HPDE6-E6E7 (cell line): ENCODE results near the gene SENP7.
A peak's percentile ranks its signal among the peaks of the same experiment; 100 is the strongest.
"Not testable (repeated sequence)": the region's sequence is repeated elsewhere in the genome, so short reads cannot be mapped to it uniquely, and the experiment has no call there.

Source experiments
- DNase-seq: peaks from one replicate; pipeline ENCODE4 v3.0.0; 2011; ENCODE audit warnings: missing footprints; ENCODE audit errors: extremely low spot score

The SENP7 gene

DNA sequence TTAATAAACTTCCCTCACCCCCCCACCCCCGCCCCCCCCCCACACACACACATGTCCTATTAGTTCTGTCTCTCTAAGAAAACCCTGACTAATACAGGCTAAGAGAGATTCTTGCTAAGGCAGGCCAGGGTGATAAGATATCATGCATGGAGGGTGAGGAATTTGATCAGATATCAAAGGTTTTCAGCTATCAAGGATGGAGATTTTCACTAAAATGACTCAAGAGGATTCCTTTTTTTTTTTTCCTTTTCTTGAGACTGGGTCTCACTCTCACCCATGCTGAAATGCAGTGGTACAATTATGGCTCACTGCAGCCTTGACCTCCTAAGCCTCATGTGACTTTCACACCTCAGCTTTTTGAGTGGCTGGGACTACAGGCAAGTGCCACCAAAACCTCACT is 14.9 kb upstream of the SENP7 start:
- DNase-seq, result no peak

DNA sequence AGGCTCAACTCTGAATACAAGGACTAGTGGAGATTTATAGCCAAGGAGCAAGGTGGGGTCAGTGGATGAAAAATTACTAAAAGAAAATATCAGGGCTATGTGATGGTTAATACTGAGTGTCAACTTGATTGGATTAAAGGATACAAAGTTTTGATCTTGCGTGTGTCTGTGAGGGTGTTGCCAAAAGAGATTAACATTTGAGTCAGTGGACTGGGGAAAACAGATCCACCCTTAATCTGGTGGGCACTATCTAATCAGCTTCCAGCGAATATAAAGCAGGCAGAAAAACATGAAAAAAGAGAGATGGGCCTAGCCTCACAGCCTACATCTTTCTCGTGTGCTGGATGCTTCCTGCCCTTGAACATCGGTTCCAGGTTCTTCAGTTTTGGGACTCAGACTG is 14.4 kb upstream of the SENP7 start:
- DNase-seq, result no peak

GRCh38 chr3:101521211-101521701 is 8.2 kb upstream of the SENP7 start:
- peak; percentile 21 for DNase-seq

DNA sequence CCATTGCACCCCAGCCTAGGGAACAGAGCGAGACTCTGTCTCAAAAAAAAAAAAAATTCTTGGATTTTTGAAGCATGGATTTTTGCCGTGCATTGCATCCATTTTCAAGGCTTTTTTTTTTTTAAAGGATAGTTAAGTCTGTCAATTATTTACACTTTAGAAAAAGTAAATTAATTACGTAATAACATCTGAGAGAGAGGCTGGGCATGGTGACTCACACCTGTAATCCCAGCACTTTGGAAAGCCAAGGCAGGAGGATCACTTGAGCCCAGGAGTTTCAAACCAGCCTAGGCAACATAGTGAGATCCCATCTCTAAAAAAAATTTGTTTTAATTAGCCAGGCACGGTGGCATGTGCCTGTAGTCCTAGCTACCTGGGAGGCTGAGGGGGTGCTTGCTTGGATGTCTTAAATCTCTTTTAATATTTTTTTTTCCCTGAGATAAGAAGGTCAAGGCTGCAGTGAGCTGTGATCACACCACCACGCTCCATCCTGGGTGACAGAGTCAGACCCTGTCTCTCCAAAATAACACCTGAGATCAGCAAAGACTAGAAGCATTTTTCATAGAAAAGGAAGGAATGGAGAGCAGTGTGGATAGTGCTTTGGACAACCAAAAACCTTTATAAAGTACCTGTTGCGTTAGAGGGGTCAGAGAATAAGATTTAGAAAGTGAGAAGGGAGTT is 6.8 kb upstream of the SENP7 start:
- DNase-seq, result no peak

DNA sequence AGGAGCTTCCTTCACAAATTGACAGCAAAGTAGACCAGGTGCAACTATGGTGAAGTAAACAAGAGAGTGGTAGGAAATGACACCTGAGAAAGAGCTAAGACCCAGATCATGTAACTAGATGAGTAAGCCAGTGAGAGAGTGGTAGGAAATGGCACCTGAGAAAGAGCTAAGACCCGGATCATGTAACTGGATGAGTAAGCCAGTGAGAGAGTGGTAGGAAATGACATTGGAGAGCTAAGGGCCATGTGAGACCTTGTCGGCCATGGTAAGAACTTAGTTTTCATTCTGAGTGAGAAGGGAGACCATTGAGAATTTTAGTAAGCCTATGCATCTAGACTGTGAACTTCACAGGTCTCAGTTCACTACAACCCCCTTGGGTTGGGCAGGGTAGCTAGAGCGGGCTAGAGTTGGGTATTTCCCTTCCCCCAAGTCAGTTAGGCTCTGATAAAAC is 5.4 kb upstream of the SENP7 start:
- DNase-seq, result peak; percentile 51

- peak; percentile 37 for DNase-seq
These were observed 491 bp upstream of the SENP7 start for GRCh38 chr3:101513419-101513986.

GRCh38 chr3:101512396-101512645 is 691 bp downstream of the SENP7 start:
- DNase-seq, result no peak

GRCh38 chr3:101509811-101510210 is 3.2 kb downstream of the SENP7 start:
- peak; percentile 34 for DNase-seq

GRCh38 chr3:101509281-101509680 is 3.7 kb downstream of the SENP7 start:
- no peak for DNase-seq

DNA sequence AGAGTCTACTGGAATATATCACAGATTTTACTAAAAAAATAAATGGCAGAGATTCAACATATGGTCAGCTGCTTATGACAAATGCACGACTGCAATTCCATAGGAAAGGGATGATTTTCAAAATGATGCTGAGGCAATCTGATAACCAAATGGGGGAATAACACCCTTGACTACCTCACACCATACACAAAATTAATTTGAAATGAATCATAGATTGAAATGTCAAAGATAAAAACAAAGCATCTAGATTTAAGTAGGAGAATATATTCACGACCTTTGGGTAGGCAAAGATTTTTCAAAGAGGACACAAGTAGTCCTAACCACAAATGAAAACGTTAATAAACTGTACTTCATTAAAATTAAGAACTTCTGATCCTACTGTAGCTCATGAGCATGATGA is 11.2 kb downstream of the SENP7 start:
- DNase-seq, result no peak

GRCh38 chr3:101500208-101500607 is 12.8 kb downstream of the SENP7 start:
- no peak for DNase-seq

DNA sequence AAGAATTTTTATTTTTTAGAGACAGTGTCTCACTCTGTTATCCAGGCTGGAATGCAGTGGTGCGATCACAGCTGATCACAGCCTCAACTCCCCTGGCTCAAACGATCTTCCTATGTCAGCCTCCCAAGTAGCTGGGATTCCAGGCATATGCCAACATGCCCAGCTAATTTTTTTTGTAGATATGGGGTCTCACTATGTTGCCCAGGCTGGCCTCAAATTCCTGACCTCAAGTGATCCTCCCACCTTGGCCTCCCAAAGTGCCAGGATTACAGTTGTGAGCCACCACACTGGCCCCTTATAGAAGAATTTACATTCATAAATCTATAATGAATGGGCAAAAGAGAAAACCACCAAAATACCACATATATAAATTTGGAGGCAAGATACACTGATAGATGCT is 15.2 kb downstream of the SENP7 start:
- DNase-seq, result no peak

DNA sequence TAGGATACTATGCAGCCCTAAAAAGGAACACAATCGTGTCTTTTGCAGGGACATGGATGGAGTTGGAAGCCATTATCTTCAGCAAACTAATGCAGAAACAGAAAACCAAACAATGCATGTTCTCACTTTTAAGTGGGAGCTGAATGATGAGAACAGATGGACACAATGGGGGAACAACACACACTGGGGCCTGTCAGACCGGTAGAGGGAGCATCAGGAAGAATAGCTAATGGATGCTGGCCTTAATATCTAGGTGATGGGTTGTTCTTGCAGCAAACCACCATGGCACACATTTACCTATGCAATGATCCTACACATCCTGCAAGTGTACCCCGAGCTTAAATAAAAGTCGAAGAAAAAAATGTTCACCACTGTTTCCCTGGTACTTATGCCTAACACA is 17.5 kb downstream of the SENP7 start:
- no peak for DNase-seq

- DNase-seq, result peak; percentile 53
These were observed 28.0 kb downstream of the SENP7 start for GRCh38 chr3:101484805-101485620.

DNA sequence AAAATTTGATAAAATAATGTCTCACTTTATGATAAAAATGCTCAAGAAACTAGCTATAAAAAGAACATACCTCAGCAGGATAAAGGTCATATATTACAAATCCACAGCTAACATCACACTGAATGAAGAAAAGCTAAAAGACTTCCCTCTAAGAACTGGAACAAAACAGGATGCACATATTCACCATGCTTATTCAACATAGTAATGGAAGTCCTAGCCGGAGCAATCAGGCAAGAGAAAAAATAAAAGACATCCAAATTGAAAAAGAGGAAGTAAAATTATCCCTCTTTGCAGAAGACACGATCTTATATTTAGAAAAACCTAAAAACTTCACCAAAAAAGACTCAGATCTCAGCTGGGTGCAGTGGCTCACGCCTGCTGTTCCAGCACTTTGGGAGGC is 34.0 kb downstream of the SENP7 start:
- no peak for DNase-seq

- DNase-seq, result not testable (repeated sequence)
These were observed 38.0 kb downstream of the SENP7 start for GRCh38 chr3:101474841-101475552.

DNA sequence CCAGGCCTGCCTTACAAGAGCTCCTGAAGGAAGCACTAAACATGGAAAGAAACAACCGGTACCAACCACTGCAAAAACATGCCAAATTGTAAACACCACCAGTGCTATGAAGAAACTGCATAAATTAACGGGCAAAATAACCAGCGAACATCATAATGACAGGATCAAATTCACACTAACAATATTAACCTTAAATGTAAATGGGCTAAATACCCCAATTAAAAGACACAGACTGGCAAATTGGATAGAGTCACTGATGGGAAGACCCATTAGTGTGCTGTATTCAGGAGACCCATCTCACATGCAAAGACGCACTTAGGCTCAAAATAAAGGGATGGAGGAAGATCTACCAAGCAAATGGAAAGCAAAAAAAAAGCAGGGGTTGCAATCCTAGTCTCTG is 44.3 kb downstream of the SENP7 start:
- not testable (repeated sequence) for DNase-seq

GRCh38 chr3:101467310-101467663 is 45.7 kb downstream of the SENP7 start:
- not testable (repeated sequence) for DNase-seq

DNA sequence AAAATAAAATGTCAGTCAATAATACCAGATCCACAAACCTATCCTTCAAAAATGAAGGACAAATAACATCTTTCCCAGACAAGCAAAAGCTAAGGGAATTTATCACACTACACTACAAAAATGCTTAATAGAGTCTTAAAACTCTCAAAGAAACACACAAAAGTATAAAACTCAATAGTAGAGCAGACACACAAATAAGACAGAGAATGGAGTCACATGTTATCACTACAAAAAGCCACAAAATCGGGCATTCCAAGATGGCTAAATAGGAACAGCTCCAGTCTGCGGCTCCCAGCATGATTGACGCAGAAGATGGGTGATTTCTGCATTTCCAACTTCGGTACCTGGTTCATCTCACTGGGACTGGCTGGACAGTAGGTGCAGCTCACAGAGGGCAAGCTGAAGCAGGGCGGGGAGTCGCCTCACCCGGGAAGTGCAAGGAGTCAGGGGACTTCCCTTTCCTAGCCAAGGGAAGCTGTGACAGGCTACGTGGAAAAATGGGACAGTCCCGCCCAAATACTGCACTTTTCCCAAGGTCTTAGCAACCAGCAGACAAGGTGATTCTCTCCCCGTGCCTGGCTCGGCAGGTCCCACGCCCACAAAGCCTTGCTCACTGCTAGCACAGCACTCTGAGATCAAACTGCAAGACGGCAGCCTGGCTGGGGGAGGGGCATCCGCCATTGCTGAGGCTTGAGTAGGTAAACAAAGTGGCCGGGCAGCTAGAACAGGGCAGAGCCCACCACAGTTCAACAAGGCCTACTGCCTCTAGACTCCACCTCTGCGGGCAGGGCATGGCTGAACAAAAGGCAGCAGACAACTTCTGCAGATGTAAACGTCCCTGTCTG is 46.3 kb downstream of the SENP7 start:
- DNase-seq, result no peak

DNA sequence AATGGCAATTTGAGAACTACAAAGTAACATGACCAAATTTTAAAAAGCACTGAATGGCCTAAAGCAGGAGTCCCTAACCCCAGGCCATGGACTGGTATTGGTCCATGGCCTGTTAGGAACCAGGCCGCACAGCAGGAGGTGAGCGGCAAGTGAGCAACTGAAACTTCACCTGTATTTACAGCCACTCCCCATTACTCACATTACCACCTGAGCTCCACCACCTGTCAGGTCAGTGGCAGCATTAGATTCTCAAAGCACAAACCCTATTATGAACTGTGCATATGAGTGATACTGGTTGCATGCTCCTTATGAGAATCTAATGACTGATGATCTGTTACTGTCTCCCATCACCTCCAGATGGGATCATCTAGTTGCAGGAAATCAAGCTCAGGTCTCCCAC is 48.8 kb downstream of the SENP7 start:
- DNase-seq, result no peak

GRCh38 chr3:101461451-101461850 is 51.6 kb downstream of the SENP7 start:
- no peak for DNase-seq

- no peak for DNase-seq
These were observed 54.6 kb downstream of the SENP7 start for GRCh38 chr3:101458387-101458786.
